OCI-LY7 (cell line): ENCODE measurements around the gene SOD1.

Experiments
- EZH2phosphoT487 ChIP-seq: fragments of 200-600 bp; sonication (generic); IDR thresholded peaks from 2 replicates; pipeline ENCODE4 v1.6.1; 2018; ENCODE audit warnings: low read depth, borderline replicate concordance, mild to moderate bottlenecking, mixed run types, antibody characterized with exemption, low read length, moderate library complexity, mixed read lengths
- TF ChIP-seq, protein P1 (sequence below): fragments of 200-600 bp; sonication (generic); conservative IDR thresholded peaks from 2 replicates; pipeline ENCODE4 v1.5.1; 2014; ENCODE audit warnings: mild to moderate bottlenecking, antibody characterized with exemption, low read length, moderate library complexity, mixed read lengths

GRCh38 chr21:31658053-31658452 is 1.4 kb upstream of the SOD1 start:
- TF ChIP-seq, protein P1, sequence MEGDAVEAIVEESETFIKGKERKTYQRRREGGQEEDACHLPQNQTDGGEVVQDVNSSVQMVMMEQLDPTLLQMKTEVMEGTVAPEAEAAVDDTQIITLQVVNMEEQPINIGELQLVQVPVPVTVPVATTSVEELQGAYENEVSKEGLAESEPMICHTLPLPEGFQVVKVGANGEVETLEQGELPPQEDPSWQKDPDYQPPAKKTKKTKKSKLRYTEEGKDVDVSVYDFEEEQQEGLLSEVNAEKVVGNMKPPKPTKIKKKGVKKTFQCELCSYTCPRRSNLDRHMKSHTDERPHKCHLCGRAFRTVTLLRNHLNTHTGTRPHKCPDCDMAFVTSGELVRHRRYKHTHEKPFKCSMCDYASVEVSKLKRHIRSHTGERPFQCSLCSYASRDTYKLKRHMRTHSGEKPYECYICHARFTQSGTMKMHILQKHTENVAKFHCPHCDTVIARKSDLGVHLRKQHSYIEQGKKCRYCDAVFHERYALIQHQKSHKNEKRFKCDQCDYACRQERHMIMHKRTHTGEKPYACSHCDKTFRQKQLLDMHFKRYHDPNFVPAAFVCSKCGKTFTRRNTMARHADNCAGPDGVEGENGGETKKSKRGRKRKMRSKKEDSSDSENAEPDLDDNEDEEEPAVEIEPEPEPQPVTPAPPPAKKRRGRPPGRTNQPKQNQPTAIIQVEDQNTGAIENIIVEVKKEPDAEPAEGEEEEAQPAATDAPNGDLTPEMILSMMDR, result no peak
- TF ChIP-seq EZH2phosphoT487, result no peak
